ENCODE results near the gene SMAD5. TPM values are rescaled to one million over a fixed set of nuclear protein-coding genes. Genes with fewer than 3 reads are reported as not detected.

Gene SMAD5
- total RNA-seq, 1 donor from 2014 or later, result 42.0 TPM

Other genes starting within 250 kb of the SMAD5 start
- not detected for gene IL9, start 237.0 kb upstream of the SMAD5 start, total RNA-seq
- not detected for gene LECT2, start 177.9 kb upstream of the SMAD5 start, total RNA-seq
- gene TGFBI, start 103.9 kb upstream of the SMAD5 start, total RNA-seq, result 66.5 TPM
- not detected for gene SMIM32, start 60.3 kb downstream of the SMAD5 start, total RNA-seq
- not detected for gene TRPC7, start 232.7 kb downstream of the SMAD5 start, total RNA-seq